Measurements from ENCODE around the gene TK2.
"Not testable (repeated sequence)": the region's sequence is repeated elsewhere in the genome, so short reads cannot be mapped to it uniquely, and the experiment has no call there.

TK2 gene

GRCh38 chr16:66465946-66466345 lies 84.0 kb downstream of the TK2 start:
- DNase-seq, result not testable (repeated sequence)

GRCh38 chr16:66462912-66463311 lies 87.0 kb downstream of the TK2 start:
- DNase-seq, result no peak

- DNase-seq, result no peak
These were observed 89.2 kb downstream of the TK2 start for GRCh38 chr16:66460703-66461102.

- DNase-seq, result no peak
These were observed 90.0 kb downstream of the TK2 start for GRCh38 chr16:66459878-66460277.

GRCh38 chr16:66458853-66459252 lies 91.1 kb downstream of the TK2 start:
- no peak for DNase-seq

- DNase-seq, result no peak
These were observed 91.6 kb downstream of the TK2 start for GRCh38 chr16:66458292-66458691.

All from T-helper 9 cell (primary cell).